ENCODE data around the gene GRPEL1.

DNA sequence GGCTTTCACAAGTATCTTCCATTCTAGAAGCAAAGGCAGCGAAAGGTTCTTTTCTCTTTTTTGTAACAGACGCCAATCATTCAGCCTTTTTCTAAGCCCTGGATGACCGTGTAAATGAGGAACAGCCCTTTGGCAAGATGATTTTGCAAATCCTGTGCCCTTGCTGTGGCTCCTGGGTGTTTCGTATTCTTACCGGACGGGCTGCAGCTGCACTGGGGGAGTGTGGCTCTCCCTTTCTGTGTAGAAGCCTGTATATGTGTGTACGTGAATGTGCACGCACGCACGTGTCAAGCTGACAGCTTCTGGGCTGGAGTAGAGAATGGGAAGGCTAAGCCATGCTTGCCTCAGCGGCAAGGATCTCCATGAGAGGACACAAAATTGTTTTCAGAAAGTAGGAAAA, 8.2 kb downstream of the GRPEL1 start:
- TF ChIP-seq, protein P1, sequence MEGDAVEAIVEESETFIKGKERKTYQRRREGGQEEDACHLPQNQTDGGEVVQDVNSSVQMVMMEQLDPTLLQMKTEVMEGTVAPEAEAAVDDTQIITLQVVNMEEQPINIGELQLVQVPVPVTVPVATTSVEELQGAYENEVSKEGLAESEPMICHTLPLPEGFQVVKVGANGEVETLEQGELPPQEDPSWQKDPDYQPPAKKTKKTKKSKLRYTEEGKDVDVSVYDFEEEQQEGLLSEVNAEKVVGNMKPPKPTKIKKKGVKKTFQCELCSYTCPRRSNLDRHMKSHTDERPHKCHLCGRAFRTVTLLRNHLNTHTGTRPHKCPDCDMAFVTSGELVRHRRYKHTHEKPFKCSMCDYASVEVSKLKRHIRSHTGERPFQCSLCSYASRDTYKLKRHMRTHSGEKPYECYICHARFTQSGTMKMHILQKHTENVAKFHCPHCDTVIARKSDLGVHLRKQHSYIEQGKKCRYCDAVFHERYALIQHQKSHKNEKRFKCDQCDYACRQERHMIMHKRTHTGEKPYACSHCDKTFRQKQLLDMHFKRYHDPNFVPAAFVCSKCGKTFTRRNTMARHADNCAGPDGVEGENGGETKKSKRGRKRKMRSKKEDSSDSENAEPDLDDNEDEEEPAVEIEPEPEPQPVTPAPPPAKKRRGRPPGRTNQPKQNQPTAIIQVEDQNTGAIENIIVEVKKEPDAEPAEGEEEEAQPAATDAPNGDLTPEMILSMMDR (conservative IDR thresholded peaks at IDR 0.05) = no peak
- no peak for TF ChIP-seq EZH2 (IDR thresholded peaks at IDR 0.05; ENCODE audit: low read depth)
